Daoy (cell line): ENCODE measurements around the gene OR14I1. TPM values are rescaled to one million over a fixed set of nuclear protein-coding genes. Genes with fewer than 3 reads are reported as not detected.
"Not testable (repeated sequence)": the region's sequence is repeated elsewhere in the genome, so short reads cannot be mapped to it uniquely, and the experiment has no call there.

ENCODE experiments used
- DNase-seq: peaks from one replicate; pipeline ENCODE4 v3.0.0-alpha.2; 2015; ENCODE audit warnings: low read depth
- total RNA-seq: library from RNA; depleted of rRNA; stranded (reverse); fragments of >200 nt; shearing (Covaris generic); gene quantifications from 2 replicates; pipeline ENCODE4 v1.2.3, GENCODE V29; 2014; rRNA removed

Gene OR14I1
- total RNA-seq, 1 experiment from 2014 or later, result not detected

DNA sequence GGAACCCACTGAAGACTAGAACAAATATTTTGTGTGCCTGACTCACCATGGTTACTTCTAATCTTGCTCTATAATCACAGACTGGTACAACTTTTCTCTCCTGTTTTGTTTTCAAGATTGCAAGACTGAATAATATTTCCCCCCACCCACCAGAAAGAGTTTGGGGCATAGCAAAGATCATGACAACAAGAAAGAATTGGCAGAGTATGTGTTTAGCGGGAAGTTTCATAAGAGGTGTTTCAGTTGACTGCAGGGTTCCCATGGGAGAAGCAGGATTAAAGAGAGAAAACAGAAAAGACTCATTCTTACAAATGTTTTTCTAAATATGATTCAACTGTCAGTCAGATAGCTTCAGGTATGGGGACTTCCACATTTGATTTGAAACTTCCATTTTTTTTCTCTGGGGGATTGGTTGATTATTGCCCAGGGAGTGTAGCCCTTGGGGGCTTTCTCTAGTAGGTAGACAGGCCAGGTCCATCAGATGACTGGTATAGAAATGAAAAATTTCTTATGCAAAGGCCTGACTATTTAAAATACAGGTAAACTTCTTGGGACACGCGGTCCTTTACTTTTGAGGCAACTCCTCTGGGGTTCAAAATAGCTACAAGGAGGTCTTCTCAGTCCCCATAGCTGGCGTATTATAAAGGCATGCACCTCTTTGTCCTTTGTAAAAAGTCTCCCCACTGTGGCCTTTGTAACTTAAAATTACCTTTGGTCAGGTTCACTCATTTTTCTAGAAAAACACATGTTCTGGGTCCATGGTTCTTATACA lies 13.9 kb downstream of the OR14I1 start:
- DNase-seq, result no peak

DNA sequence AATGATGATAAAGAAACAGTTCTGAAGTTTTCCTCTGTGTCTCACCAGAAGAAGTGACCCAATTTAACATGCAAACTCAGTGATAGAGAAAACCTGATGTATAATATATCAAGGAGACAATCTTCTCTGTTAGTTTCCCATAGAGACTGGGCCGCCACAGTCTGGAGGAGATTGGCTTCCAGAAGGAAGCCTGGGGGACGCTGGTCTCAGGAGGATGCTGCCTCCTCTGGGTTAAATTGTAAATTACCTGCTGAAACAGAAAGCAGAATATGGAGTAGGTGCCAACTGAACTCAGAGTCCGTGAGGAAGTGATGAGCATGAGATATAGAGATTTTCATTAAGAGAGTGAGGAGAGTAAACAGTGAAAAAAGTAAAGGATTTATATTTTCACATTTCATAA lies 15.8 kb downstream of the OR14I1 start:
- peak; percentile 13 for DNase-seq

DNA sequence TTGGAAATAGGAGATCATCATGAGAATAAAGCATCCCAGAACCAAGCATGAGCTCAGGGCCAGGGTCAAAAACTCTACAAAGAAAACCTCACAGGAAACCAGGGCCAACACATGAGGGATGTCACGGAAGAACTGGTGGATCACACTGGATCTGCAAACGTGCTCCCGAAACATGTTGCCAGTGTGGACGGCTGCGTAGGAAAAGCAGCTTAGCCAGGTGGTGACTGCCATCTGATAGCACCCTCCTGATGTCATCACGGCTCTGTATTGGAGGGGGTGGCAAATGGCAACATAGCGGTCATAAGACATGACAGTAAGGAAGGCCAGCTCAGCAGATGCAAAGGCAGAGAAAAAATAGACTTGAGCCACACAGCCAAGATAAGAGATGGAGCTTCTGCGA lies 20.9 kb downstream of the OR14I1 start:
- DNase-seq, result no peak

DNA sequence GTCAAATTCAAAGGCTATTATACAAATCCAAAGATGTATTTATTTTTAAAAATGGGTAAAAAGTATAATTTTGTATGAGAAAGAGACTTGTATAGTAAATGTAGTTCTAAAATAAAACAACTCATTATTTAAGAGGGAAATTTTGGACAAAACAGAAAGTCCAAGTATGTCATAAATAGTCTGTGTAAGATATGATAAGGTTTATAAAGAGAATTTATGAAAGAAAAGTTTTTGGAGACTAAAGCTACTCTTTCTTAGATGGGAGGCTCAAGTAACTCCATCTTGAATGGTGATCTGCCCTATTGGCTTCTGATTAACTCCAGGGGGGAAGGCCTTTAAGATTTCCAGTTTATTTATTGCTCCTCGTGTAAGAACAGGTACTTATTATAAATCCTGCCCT lies 32.6 kb downstream of the OR14I1 start:
- DNase-seq, result no peak

DNA sequence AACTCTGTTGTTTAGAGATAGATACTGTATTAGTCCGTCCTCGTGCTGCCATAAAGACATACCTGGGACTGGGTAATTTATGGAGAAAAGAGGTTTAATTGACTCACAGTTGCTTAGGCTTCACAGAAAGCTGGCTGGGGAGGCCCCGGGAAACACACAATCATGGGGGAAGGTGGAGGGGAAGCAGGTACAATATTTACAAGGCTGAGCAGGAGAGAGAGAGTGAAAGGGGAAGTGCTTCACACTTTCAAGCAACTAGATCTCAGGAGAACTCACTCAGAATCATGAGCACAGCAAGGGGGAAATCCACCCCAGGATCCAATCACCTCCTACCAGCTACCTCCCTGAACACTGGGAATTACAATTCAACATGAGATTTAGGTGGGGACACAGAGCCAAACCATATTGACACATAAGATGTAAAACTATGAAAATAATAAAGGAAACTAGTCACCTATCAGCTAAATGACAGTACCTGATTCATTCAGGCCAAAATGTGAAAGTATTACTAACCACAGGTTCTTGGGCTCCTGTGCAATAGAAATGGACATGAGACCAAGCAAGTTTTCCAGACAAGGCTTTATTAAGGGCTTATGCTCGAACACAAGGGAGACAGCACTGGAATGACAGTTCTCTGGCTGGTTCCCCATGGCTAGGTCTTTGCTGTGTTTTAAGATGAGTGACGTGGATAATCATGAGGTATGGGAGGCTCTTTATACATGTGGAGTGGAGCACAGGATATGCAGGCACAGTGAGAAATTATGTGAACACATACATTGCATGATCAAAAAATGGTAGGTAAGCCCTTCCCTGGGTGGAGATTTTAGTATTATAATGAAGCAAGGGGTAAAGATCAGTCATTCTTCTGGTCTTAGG lies 38.9 kb downstream of the OR14I1 start:
- not testable (repeated sequence) for DNase-seq

DNA sequence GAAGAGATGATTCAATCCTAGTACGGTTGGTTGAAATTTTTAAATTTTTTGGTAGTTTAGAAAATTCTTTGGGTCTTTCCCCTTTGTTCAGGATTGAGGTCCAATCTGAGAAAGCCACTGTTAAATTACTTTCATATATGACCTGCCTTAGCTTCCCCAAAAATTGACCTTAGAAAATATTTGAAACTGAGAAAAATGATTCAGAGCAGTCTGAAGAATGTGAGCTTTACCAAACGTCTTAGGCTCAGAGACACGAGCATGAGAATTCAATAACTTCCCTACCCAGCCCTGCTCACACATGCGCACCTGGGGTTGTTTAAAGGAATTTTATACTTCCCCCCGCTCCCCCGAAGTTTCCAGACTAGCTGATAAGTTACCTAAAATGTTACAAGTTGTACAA lies 45.8 kb downstream of the OR14I1 start:
- not testable (repeated sequence) for DNase-seq

DNA sequence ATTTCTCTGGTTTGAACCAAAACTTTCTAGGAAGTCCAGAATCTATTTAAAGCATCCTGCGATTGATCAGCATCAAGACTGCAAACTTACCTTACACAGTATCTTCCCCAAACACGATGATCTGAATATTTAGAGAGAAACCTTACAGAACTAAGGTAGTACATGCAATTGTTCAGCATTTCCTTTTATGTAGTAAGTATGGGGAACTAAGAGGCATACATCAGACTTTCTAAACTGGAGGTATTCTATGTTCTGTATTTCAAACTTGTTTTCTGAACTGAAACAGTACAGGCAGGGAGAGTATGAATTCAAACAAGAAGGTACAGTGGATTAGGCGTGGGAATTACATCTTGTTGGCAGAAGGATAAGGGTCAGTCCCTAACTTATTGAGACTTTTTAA lies 47.2 kb downstream of the OR14I1 start, which contains the start of gene OR2T27:
OR2T27 (minus strand) TSS at position 175 of the 400 bp plus-strand sequence. CDS start 4,644 bp downstream, outside the sequence.
- not testable (repeated sequence) for DNase-seq

Other genes starting within 250 kb of the OR14I1 start
- not detected in 2 replicates for gene OR2T3, start 229.4 kb downstream of the OR14I1 start, total RNA-seq
- not detected in 2 replicates for gene OR2T5, start 214.2 kb downstream of the OR14I1 start, total RNA-seq
- not detected in 2 replicates for gene OR2G6, start 194.7 kb downstream of the OR14I1 start, total RNA-seq
- not detected in 2 replicates for gene OR2T29, start 140.0 kb downstream of the OR14I1 start, total RNA-seq
- gene OR2T34, start 128.0 kb downstream of the OR14I1 start, total RNA-seq, result not detected in 2 replicates
- not detected in 2 replicates for gene OR2T10, start 105.1 kb downstream of the OR14I1 start, total RNA-seq
- gene OR2T11, start 67.7 kb downstream of the OR14I1 start, total RNA-seq, result not detected in 2 replicates
- not detected in 2 replicates for gene OR2T35, start 57.5 kb downstream of the OR14I1 start, total RNA-seq
- not detected in 2 replicates for gene OR2T27, start 47.2 kb downstream of the OR14I1 start, total RNA-seq
- gene LYPD8, start 53.0 kb upstream of the OR14I1 start, total RNA-seq, result 0.51 and 1.1 TPM in 2 replicates
- 16.7 and 23.8 TPM in 2 replicates for gene SH3BP5L, start 123.1 kb upstream of the OR14I1 start, total RNA-seq
- 19.9 and 20.2 TPM in 2 replicates for gene ZNF672, start 135.5 kb upstream of the OR14I1 start, total RNA-seq
- 22.1 and 46.6 TPM in 2 replicates for gene ZNF692, start 156.3 kb upstream of the OR14I1 start, total RNA-seq
- gene PGBD2, start 203.5 kb upstream of the OR14I1 start, total RNA-seq, result 7.0 and 7.9 TPM in 2 replicates